RWPE1 (cell line): ENCODE results near the gene KCNT2.

Experiments
- CTCF ChIA-PET: fragments of 350-600 bp; sonication (Branson Sonifier 250); formaldehyde crosslinking; extraction: SDS; loops from one replicate; lab custom pipeline; 2021; lab: Yijun Ruan, JAX
- POLR2A ChIA-PET: fragments of 400-600 bp; formaldehyde crosslinking; extraction: SDS; loops from one replicate; lab custom pipeline; 2020; ENCODE audit warnings: antibody characterized with exemption; ENCODE audit not compliant: low non-redundant PET; lab: Yijun Ruan, JAX
- DNase-seq: peaks from one replicate; pipeline ENCODE4 v3.0.0; 2012; ENCODE audit warnings: low spot score
- H3K27ac ChIP-seq: fragments of 450-650 bp; 2 replicates; pipeline ENCODE4 v1.5.1; 2017
- CTCF ChIP-seq: fragments of 450-650 bp; conservative IDR thresholded peaks from 2 replicates; pipeline ENCODE4 v1.5.1; 2017; ENCODE audit warnings: low read depth, mild to moderate bottlenecking

KCNT2 gene

GRCh38 chr1:196393282-196393681 is 215.0 kb downstream of the KCNT2 start:
- TF ChIP-seq CTCF, result no peak
- DNase-seq, result no peak
- CTCF ChIA-PET, result interaction anchor here (0.6 to 1.2 kb wide), 2 partner anchors 21 to 47 kb away, joined by 3 to 7 read pairs; no protein-coding TSS in a partner anchor
- no peak overlapping the region for H3K27ac ChIP-seq
- POLR2A ChIA-PET, result no interaction called here

GRCh38 chr1:196387766-196388165 is 220.5 kb downstream of the KCNT2 start:
- CTCF ChIA-PET, result interaction anchor here (0.6 kb wide), 1 partner anchor 381 kb away, joined by 3 read pairs; no protein-coding TSS in a partner anchor
- no peak overlapping the region for H3K27ac ChIP-seq
- POLR2A ChIA-PET, result no interaction called here
- DNase-seq, result no peak
- TF ChIP-seq CTCF, result no peak

- CTCF ChIA-PET, result interaction anchor here (1.4 kb wide), 1 partner anchor 9 kb away, joined by 3 read pairs; no protein-coding TSS in a partner anchor
- no peak for TF ChIP-seq CTCF
Observed at GRCh38 chr1:196385109-196385508, 223.1 kb downstream of the KCNT2 start.

GRCh38 chr1:196382383-196382782 is 225.9 kb downstream of the KCNT2 start:
- DNase-seq, result no peak
- TF ChIP-seq CTCF, result no peak
- ChIA-PET CTCF (interaction anchor here (0.5 to 1.6 kb wide), 4 partner anchors 9 to 233 kb away, joined by 3 to 8 read pairs (median 4); no protein-coding TSS in a partner anchor), POLR2A (no interaction called here)
- H3K27ac ChIP-seq, result no peak overlapping the region

More at GRCh38 chr1:196385109-196385508, 223.1 kb downstream of the KCNT2 start:
- H3K27ac ChIP-seq, result no peak overlapping the region
- POLR2A ChIA-PET, result no interaction called here
- DNase-seq, result no peak

GRCh38 chr1:196381544-196381943 is 226.7 kb downstream of the KCNT2 start:
- CTCF ChIA-PET, result no interaction called here
- DNase-seq, result no peak
- no peak for TF ChIP-seq CTCF

GRCh38 chr1:196380316-196380715 is 227.9 kb downstream of the KCNT2 start:
- H3K27ac ChIP-seq, result no peak overlapping the region
- DNase-seq, result no peak
- ChIA-PET POLR2A (no interaction called here), CTCF (interaction anchor here (0.7 to 0.9 kb wide), 2 partner anchors 32 to 96 kb away, joined by 3 read pairs; no protein-coding TSS in a partner anchor)
- TF ChIP-seq CTCF, result no peak

More at GRCh38 chr1:196381544-196381943, 226.7 kb downstream of the KCNT2 start:
- POLR2A ChIA-PET, result no interaction called here
- H3K27ac ChIP-seq, result no peak overlapping the region
